ENCODE results near the gene RHOF. TPM values are rescaled to one million over a fixed set of nuclear protein-coding genes. Genes with fewer than 3 reads are reported as not detected.
"Not testable (repeated sequence)": the region's sequence is repeated elsewhere in the genome, so short reads cannot be mapped to it uniquely, and the experiment has no call there.

Gene RHOF
- total and polyA plus RNA-seq, 4 donors = 7.6 to 17.6 (median 13.2) TPM

- no peak for DNase-seq (ENCODE audit: low read depth in 4 of 6, low spot score in 6 of 6)
- 97% methylated on average over 10 of the region's 12 CpGs for WGBS (ENCODE audit: insufficient coverage)
- Histone ChIP-seq H3K27ac (ENCODE audit: low read depth, low read length) (no peak overlapping the region), H3K9me3 (ENCODE audit: control insufficient read depth, insufficient read depth, low read length) (no peaks in the 10 kb centered on the region), H3K36me3 (ENCODE audit: control insufficient read depth, insufficient read depth, low read length) (peaks cover 41% of the 10 kb centered on the region), H3K4me3 (ENCODE audit: low read depth, low read length) (no peak overlapping the region), H3K4me1 (ENCODE audit: control insufficient read depth, insufficient read depth, low read length) (peaks cover 31% of the 10 kb centered on the region), H3K27me3 (ENCODE audit: control insufficient read depth, insufficient read depth, low read length) (no peaks in the 10 kb centered on the region)
These were observed 41.6 kb downstream of the RHOF start for GRCh38 chr12:121751749-121752351.

GRCh38 chr12:121751034-121751433 is 42.5 kb downstream of the RHOF start:
- no peak overlapping the region for H3K4me3 ChIP-seq (ENCODE audit: low read depth, low read length)
- peaks cover 39% of the 10 kb centered on the region for H3K36me3 ChIP-seq (ENCODE audit: control insufficient read depth, insufficient read depth, low read length)
- no peak for DNase-seq (ENCODE audit: low read depth in 4 of 6, low spot score in 6 of 6)
- WGBS (ENCODE audit: insufficient coverage) = no CpG with 5 or more reads among the region's 1 CpG
- no peaks in the 10 kb centered on the region for H3K9me3 ChIP-seq (ENCODE audit: control insufficient read depth, insufficient read depth, low read length)
- H3K4me1 ChIP-seq (ENCODE audit: control insufficient read depth, insufficient read depth, low read length) = peaks cover 31% of the 10 kb centered on the region
- H3K27ac ChIP-seq (ENCODE audit: low read depth, low read length) = no peak overlapping the region
- no peaks in the 10 kb centered on the region for H3K27me3 ChIP-seq (ENCODE audit: control insufficient read depth, insufficient read depth, low read length)

GRCh38 chr12:121750507-121750955 is 43.0 kb downstream of the RHOF start:
- Histone ChIP-seq H3K36me3 (ENCODE audit: control insufficient read depth, insufficient read depth, low read length) (peaks cover 39% of the 10 kb centered on the region), H3K4me3 (ENCODE audit: low read depth, low read length) (no peak overlapping the region), H3K27me3 (ENCODE audit: control insufficient read depth, insufficient read depth, low read length) (no peaks in the 10 kb centered on the region), H3K27ac (ENCODE audit: low read depth, low read length) (no peak overlapping the region), H3K9me3 (ENCODE audit: control insufficient read depth, insufficient read depth, low read length) (no peaks in the 10 kb centered on the region), H3K4me1 (ENCODE audit: control insufficient read depth, insufficient read depth, low read length) (peaks cover 31% of the 10 kb centered on the region)
- 100% methylated on average over 1 of the region's 1 CpG for WGBS (ENCODE audit: insufficient coverage)
- DNase-seq (ENCODE audit: low read depth in 4 of 6, low spot score in 6 of 6) = no peak

- Histone ChIP-seq H3K36me3 (ENCODE audit: control insufficient read depth, insufficient read depth, low read length) (peaks cover 46% of the 10 kb centered on the region), H3K27ac (ENCODE audit: low read depth, low read length) (no peak overlapping the region), H3K4me1 (ENCODE audit: control insufficient read depth, insufficient read depth, low read length) (peaks cover 22% of the 10 kb centered on the region), H3K27me3 (ENCODE audit: control insufficient read depth, insufficient read depth, low read length) (no peaks in the 10 kb centered on the region), H3K9me3 (ENCODE audit: control insufficient read depth, insufficient read depth, low read length) (no peaks in the 10 kb centered on the region), H3K4me3 (ENCODE audit: low read depth, low read length) (no peak overlapping the region)
- WGBS (ENCODE audit: insufficient coverage) = 84% methylated on average over 4 of the region's 10 CpGs
- DNase-seq (ENCODE audit: low read depth in 4 of 6, low spot score in 6 of 6) = no peak
These were observed 44.2 kb downstream of the RHOF start for GRCh38 chr12:121749267-121749666.

GRCh38 chr12:121748571-121749265 is 44.8 kb downstream of the RHOF start:
- H3K36me3 ChIP-seq (ENCODE audit: control insufficient read depth, insufficient read depth, low read length) = peaks cover 45% of the 10 kb centered on the region

GRCh38 chr12:121748218-121748570 is 45.3 kb downstream of the RHOF start:
- peak in 1 of 6 donors; percentile 57 for DNase-seq (ENCODE audit: low read depth in 4 of 6, low spot score in 6 of 6)
- 59% methylated on average over 6 of the region's 13 CpGs for WGBS (ENCODE audit: insufficient coverage)
- no peaks in the 10 kb centered on the region for H3K27me3 ChIP-seq (ENCODE audit: control insufficient read depth, insufficient read depth, low read length)

More at GRCh38 chr12:121748571-121749265, 44.8 kb downstream of the RHOF start:
- H3K27me3 ChIP-seq (ENCODE audit: control insufficient read depth, insufficient read depth, low read length) = no peaks in the 10 kb centered on the region
- H3K9me3 ChIP-seq (ENCODE audit: control insufficient read depth, insufficient read depth, low read length) = no peaks in the 10 kb centered on the region
- peaks cover 16% of the 10 kb centered on the region for H3K4me1 ChIP-seq (ENCODE audit: control insufficient read depth, insufficient read depth, low read length)
- no peak overlapping the region for H3K4me3 ChIP-seq (ENCODE audit: low read depth, low read length)
- DNase-seq (ENCODE audit: low read depth in 4 of 6, low spot score in 6 of 6) = peak in 2 of 6 donors; percentile 21 to 45
- H3K27ac ChIP-seq (ENCODE audit: low read depth, low read length) = no peak overlapping the region
- WGBS (ENCODE audit: insufficient coverage) = 69% methylated on average over 10 of the region's 17 CpGs

GRCh38 chr12:121745545-121745944 is 47.9 kb downstream of the RHOF start:
- not testable (repeated sequence) for H3K27ac ChIP-seq (ENCODE audit: low read depth, low read length); H3K27me3 ChIP-seq (ENCODE audit: control insufficient read depth, insufficient read depth, low read length); DNase-seq (ENCODE audit: low read depth in 4 of 6, low spot score in 6 of 6); H3K9me3 ChIP-seq (ENCODE audit: control insufficient read depth, insufficient read depth, low read length); H3K4me3 ChIP-seq (ENCODE audit: low read depth, low read length); H3K4me1 ChIP-seq (ENCODE audit: control insufficient read depth, insufficient read depth, low read length)
- WGBS (ENCODE audit: insufficient coverage) = 100% methylated on average over 2 of the region's 5 CpGs
- H3K36me3 ChIP-seq (ENCODE audit: control insufficient read depth, insufficient read depth, low read length) = peaks cover 26% of the 10 kb centered on the region

More at GRCh38 chr12:121748218-121748570, 45.3 kb downstream of the RHOF start:
- no peaks in the 10 kb centered on the region for H3K9me3 ChIP-seq (ENCODE audit: control insufficient read depth, insufficient read depth, low read length)
- H3K36me3 ChIP-seq (ENCODE audit: control insufficient read depth, insufficient read depth, low read length) = peaks cover 43% of the 10 kb centered on the region
- H3K4me3 ChIP-seq (ENCODE audit: low read depth, low read length) = no peak overlapping the region
- H3K27ac ChIP-seq (ENCODE audit: low read depth, low read length) = no peak overlapping the region
- H3K4me1 ChIP-seq (ENCODE audit: control insufficient read depth, insufficient read depth, low read length) = peaks cover 11% of the 10 kb centered on the region

GRCh38 chr12:121741743-121742142 is 51.7 kb downstream of the RHOF start:
- no peak overlapping the region for H3K27ac ChIP-seq (ENCODE audit: low read depth, low read length)
- no CpG with 5 or more reads among the region's 6 CpGs for WGBS (ENCODE audit: insufficient coverage)

GRCh38 chr12:121740847-121741246 is 52.6 kb downstream of the RHOF start:
- peak in 2 of 6 donors; percentile 12 to 58 for DNase-seq (ENCODE audit: low read depth in 4 of 6, low spot score in 6 of 6)
- no CpG with 5 or more reads among the region's 4 CpGs for WGBS (ENCODE audit: insufficient coverage)

More at GRCh38 chr12:121741743-121742142, 51.7 kb downstream of the RHOF start:
- no peak for DNase-seq (ENCODE audit: low read depth in 4 of 6, low spot score in 6 of 6)
- Histone ChIP-seq H3K9me3 (ENCODE audit: control insufficient read depth, insufficient read depth, low read length) (no peaks in the 10 kb centered on the region), H3K36me3 (ENCODE audit: control insufficient read depth, insufficient read depth, low read length) (peaks cover 9% of the 10 kb centered on the region), H3K4me3 (ENCODE audit: low read depth, low read length) (no peak overlapping the region), H3K4me1 (ENCODE audit: control insufficient read depth, insufficient read depth, low read length) (no peaks in the 10 kb centered on the region), H3K27me3 (ENCODE audit: control insufficient read depth, insufficient read depth, low read length) (no peaks in the 10 kb centered on the region)

More at GRCh38 chr12:121740847-121741246, 52.6 kb downstream of the RHOF start:
- H3K9me3 ChIP-seq (ENCODE audit: control insufficient read depth, insufficient read depth, low read length) = no peaks in the 10 kb centered on the region
- H3K4me1 ChIP-seq (ENCODE audit: control insufficient read depth, insufficient read depth, low read length) = no peaks in the 10 kb centered on the region
- H3K27me3 ChIP-seq (ENCODE audit: control insufficient read depth, insufficient read depth, low read length) = no peaks in the 10 kb centered on the region
- H3K36me3 ChIP-seq (ENCODE audit: control insufficient read depth, insufficient read depth, low read length) = peaks cover 9% of the 10 kb centered on the region
- no peak overlapping the region for H3K27ac ChIP-seq (ENCODE audit: low read depth, low read length)
- no peak overlapping the region for H3K4me3 ChIP-seq (ENCODE audit: low read depth, low read length)
